Measurements from ENCODE around the gene TFAM.

GRCh38 chr10:58336242-58336641, 49.0 kb upstream of the TFAM start:
- TF ChIP-seq CTCF (IDR thresholded peaks at IDR 0.05 in 4 of 5, conservative IDR thresholded peaks at IDR 0.05 in 1 of 5) (no peak), POLR2A (IDR thresholded peaks at IDR 0.05) (no peak)
